ENCODE data around the gene SH2D1A.

DNA sequence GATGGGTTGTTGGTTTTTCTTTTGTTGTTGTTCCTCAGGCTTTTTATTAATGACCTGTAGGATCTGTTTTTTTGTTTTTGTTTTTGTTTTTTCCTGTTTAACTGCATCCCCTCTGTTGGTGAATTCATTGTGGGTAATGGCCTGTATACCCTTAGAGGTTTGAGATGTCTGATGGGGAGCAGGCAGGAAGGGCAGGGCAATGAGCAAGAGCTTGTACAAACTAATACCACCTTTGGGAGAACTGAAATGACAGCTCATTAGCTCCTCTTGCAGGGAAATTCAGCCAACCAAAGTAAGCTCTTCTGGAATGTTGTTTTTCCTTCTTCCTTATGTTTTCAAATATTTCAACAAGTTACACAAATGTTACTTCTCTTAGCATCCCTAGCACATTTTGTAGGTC is 23.4 kb downstream of the SH2D1A start:
- no peak for TF ChIP-seq CTCF (IDR thresholded peaks at IDR 0.05; ENCODE audit: extremely low read depth in 1 of 2, insufficient read depth in 1 of 2, low read depth in 1 of 2, low read length in 2 of 2)
- TF ChIP-seq EZH2 (IDR thresholded peaks at IDR 0.05; ENCODE audit: borderline replicate concordance, low read depth, low read length, severe bottlenecking), result no peak
- TF ChIP-seq POLR2AphosphoS5 (IDR thresholded peaks at IDR 0.05; ENCODE audit: insufficient read depth, low read depth, low read length), result no peak
- no peak for TF ChIP-seq MYC (IDR thresholded peaks at IDR 0.05; ENCODE audit: low read depth, low read length)

Measured in endothelial cell of umbilical vein (primary cell).